ENCODE data around the gene DDX42.
"Not testable (repeated sequence)": the region's sequence is repeated elsewhere in the genome, so short reads cannot be mapped to it uniquely, and the experiment has no call there.

GRCh38 chr17:63843387-63843888 is 69.5 kb downstream of the DDX42 start:
- TF ChIP-seq CTCF, POLR2A (IDR thresholded peaks at IDR 0.05): not testable (repeated sequence)
